Uterus (tissue), 4 donors: ENCODE results near the gene TTC39C. TPM values are rescaled to one million over a fixed set of nuclear protein-coding genes. Genes with fewer than 3 reads are reported as not detected.

Source experiments
- DNase-seq, 2 donors: peaks; one replicate each; pipeline ENCODE4 v3.0.0-alpha.2; 2019 to 2020
- H3K27ac ChIP-seq, 2 donors: fragments of 200-600 bp; sonication (generic); 1 replicate in 1 of 2; 2 replicates in 1 of 2; pipeline ENCODE4 v1.5.1; 2016 to 2018
- H3K27me3 ChIP-seq, 2 donors: fragments of 200-600 bp; sonication (generic); one replicate each; pipeline ENCODE4 v1.5.1; 2018 to 2019; ENCODE audit warnings: control low read depth in 1 of 2
- H3K36me3 ChIP-seq, 2 donors: fragments of 200-600 bp; sonication (generic); one replicate each; pipeline ENCODE4 v1.5.1; 2019; ENCODE audit warnings: control low read depth in 1 of 2
- H3K4me1 ChIP-seq, 2 donors: fragments of 200-600 bp; sonication (generic); one replicate each; pipeline ENCODE4 v1.5.1; 2018 to 2019; ENCODE audit warnings: control low read depth in 1 of 2
- H3K4me3 ChIP-seq, 2 donors: fragments of 200-600 bp; sonication (generic); 1 replicate in 1 of 2; 2 replicates in 1 of 2; pipeline ENCODE4 v1.5.1; 2018 to 2019; ENCODE audit warnings: mild to moderate bottlenecking in 1 of 2
- H3K9me3 ChIP-seq, 2 donors: fragments of 200-600 bp; sonication (generic); one replicate each; pipeline ENCODE4 v1.5.1; 2019; ENCODE audit warnings: control low read depth in 1 of 2
- CTCF ChIP-seq, 4 experiments: fragments of 200-600 bp in 2 of 4; fragments of 450-650 bp in 2 of 4; sonication (generic) in 2 of 4; IDR thresholded peaks; one replicate each; pipeline ENCODE4 v1.5.1; 2016 to 2019; ENCODE audit warnings: antibody characterized with exemption in 4 of 4, mild to moderate bottlenecking in 2 of 4, moderate library complexity in 1 of 4
- POLR2A ChIP-seq, 2 donors: fragments of 450-650 bp; IDR thresholded peaks; one replicate each; pipeline ENCODE4 v1.6.1; 2016; ENCODE audit warnings: antibody characterized with exemption in 2 of 2, mild to moderate bottlenecking in 1 of 2, moderate library complexity in 1 of 2
- intact Hi-C: fragments of 100-400 bp; cut with DNase I; formaldehyde crosslinking; loops from one replicate; pipeline ENCODE4 v1.15.1; 2023; ENCODE audit warnings: low total_unique reads
- total RNA-seq, 4 donors: library from RNA; depleted of rRNA in 3 of 4; stranded (reverse); fragments of >200 nt in 3 of 4; gene quantifications; one replicate each; pipeline versions ENCODE4 v1.1.0 to v1.2.4, GENCODE V29; 2014 to 2023
- donor health status: DM: yes; HTN: yes; CAD: no.

TTC39C gene
- total RNA-seq, 4 donors from 2014 or later: 25.6 to 50.6 (median 33.5) TPM

GRCh38 chr18:24118750-24119577, 104.4 kb downstream of the TTC39C start:
- no peak for TF ChIP-seq POLR2A (IDR thresholded peaks at IDR 0.05)
- TF ChIP-seq CTCF (IDR thresholded peaks at IDR 0.05): peak; percentile 82 to 91 (median 85)
- DNase-seq: peak; percentile 67 to 77
- Histone ChIP-seq H3K4me3 (no peak overlapping the region), H3K36me3 (no peaks in the 10 kb centered on the region), H3K9me3 (no peaks in the 10 kb centered on the region), H3K27me3 (no peaks in the 10 kb centered on the region), H3K27ac (no peak overlapping the region), H3K4me1 (no peaks in the 10 kb centered on the region)
- intact Hi-C loops: no loop called here

GRCh38 chr18:24120676-24121075, 106.1 kb downstream of the TTC39C start:
- Histone ChIP-seq H3K4me1 (no peaks in the 10 kb centered on the region), H3K36me3 (no peaks in the 10 kb centered on the region), H3K27me3 (no peaks in the 10 kb centered on the region), H3K9me3 (no peaks in the 10 kb centered on the region), H3K27ac (no peak overlapping the region), H3K4me3 (no peak overlapping the region)
- intact Hi-C loops: no loop called here
- no peak for DNase-seq
- no peak for TF ChIP-seq POLR2A (IDR thresholded peaks at IDR 0.05)
- TF ChIP-seq CTCF (IDR thresholded peaks at IDR 0.05): no peak

- Histone ChIP-seq H3K27ac (no peak overlapping the region), H3K27me3 (no peaks in the 10 kb centered on the region), H3K36me3 (no peaks in the 10 kb centered on the region), H3K9me3 (no peaks in the 10 kb centered on the region), H3K4me3 (no peak overlapping the region), H3K4me1 (no peaks in the 10 kb centered on the region)
- DNase-seq: no peak
- intact Hi-C loops: no loop called here
- TF ChIP-seq POLR2A (IDR thresholded peaks at IDR 0.05) (no peak), CTCF (IDR thresholded peaks at IDR 0.05) (no peak)
Measured at GRCh38 chr18:24121625-24122024, 107.1 kb downstream of the TTC39C start.

- DNase-seq: no peak
- intact Hi-C loops: no loop called here
- no peaks in the 10 kb centered on the region for H3K27me3 ChIP-seq
- TF ChIP-seq CTCF (IDR thresholded peaks at IDR 0.05) (no peak), POLR2A (IDR thresholded peaks at IDR 0.05) (no peak)
- no peak overlapping the region for H3K27ac ChIP-seq
- no peaks in the 10 kb centered on the region for H3K9me3 ChIP-seq
- H3K4me3 ChIP-seq: no peak overlapping the region
- H3K36me3 ChIP-seq: no peaks in the 10 kb centered on the region
- H3K4me1 ChIP-seq: no peaks in the 10 kb centered on the region
Measured at GRCh38 chr18:24126155-24126961, 111.8 kb downstream of the TTC39C start.

- DNase-seq: no peak
- no peak overlapping the region for H3K27ac ChIP-seq
- intact Hi-C loops: no loop called here
- no peaks in the 10 kb centered on the region for H3K9me3 ChIP-seq
- TF ChIP-seq CTCF (IDR thresholded peaks at IDR 0.05) (no peak), POLR2A (IDR thresholded peaks at IDR 0.05) (no peak)
- no peak overlapping the region for H3K4me3 ChIP-seq
- no peaks in the 10 kb centered on the region for H3K36me3 ChIP-seq
- no peaks in the 10 kb centered on the region for H3K27me3 ChIP-seq
- no peaks in the 10 kb centered on the region for H3K4me1 ChIP-seq
Measured at GRCh38 chr18:24127735-24128134, 113.2 kb downstream of the TTC39C start.
